A673 (cell line): Measurements from ENCODE around the gene PSMB8. TPM values are rescaled to one million over a fixed set of nuclear protein-coding genes. Genes with fewer than 3 reads are reported as not detected.
A peak's percentile ranks its signal among the peaks of the same experiment; 100 is the strongest.

Experiments used
- BruUV-seq: library from RNA; stranded (reverse); fragments of 400-500 nt; replicated peaks from 2 replicates; lab custom pipeline; 2021; lab: Mats Ljungman, UMichigan
- CTCF ChIA-PET: fragments of 300-600 bp; sonication (Branson Sonifier 250); formaldehyde crosslinking; loops from one replicate; lab custom pipeline; 2022; ENCODE audit warnings: antibody characterized with exemption; lab: Charles Lee
- POLR2A ChIA-PET: fragments of 300-600 bp; sonication (Branson Sonifier 250); formaldehyde crosslinking; loops from one replicate; lab custom pipeline; 2022; ENCODE audit warnings: antibody characterized with exemption; ENCODE audit not compliant: low non-redundant PET; lab: Charles Lee
- DNase-seq: peaks from one replicate; pipeline ENCODE4 v3.0.0-alpha.2; 2015; ENCODE audit warnings: low spot score
- H3K27ac ChIP-seq: fragments of 200-600 bp; sonication (generic); 2 replicates; pipeline ENCODE4 v1.5.1; 2016; ENCODE audit warnings: mixed run types, low read depth, mild to moderate bottlenecking, mixed read lengths, antibody characterized with exemption, low read length; ENCODE audit not compliant: poor library complexity, severe bottlenecking
- H3K27me3 ChIP-seq: fragments of 200-600 bp; sonication (generic); replicated peaks from 2 replicates; pipeline ENCODE4 v1.6.1; 2017; ENCODE audit warnings: mixed run types, low read depth, mild to moderate bottlenecking, mixed read lengths, antibody characterized with exemption, low read length; ENCODE audit not compliant: insufficient read depth, poor library complexity
- H3K36me3 ChIP-seq: fragments of 200-600 bp; sonication (generic); 2 replicates; pipeline ENCODE4 v1.6.1; 2016; ENCODE audit warnings: mixed run types, mild to moderate bottlenecking, mixed read lengths, antibody characterized with exemption, low read length; ENCODE audit not compliant: insufficient read depth, poor library complexity, severe bottlenecking
- H3K4me1 ChIP-seq: fragments of 200-600 bp; sonication (generic); 2 replicates; pipeline ENCODE4 v1.6.1; 2017; ENCODE audit warnings: mixed run types, mild to moderate bottlenecking, mixed read lengths, antibody characterized with exemption, low read length; ENCODE audit not compliant: insufficient read depth, poor library complexity, severe bottlenecking
- H3K4me3 ChIP-seq: fragments of 200-600 bp; sonication (generic); 2 replicates; pipeline ENCODE4 v1.5.1; 2016; ENCODE audit warnings: low read depth, mixed run types, mild to moderate bottlenecking, mixed read lengths, low read length; ENCODE audit not compliant: poor library complexity, severe bottlenecking
- H3K9me3 ChIP-seq: fragments of 200-600 bp; sonication (generic); 2 replicates; pipeline ENCODE4 v1.6.1; 2016; ENCODE audit warnings: mixed run types, low read depth, mild to moderate bottlenecking, mixed read lengths, antibody characterized with exemption, low read length; ENCODE audit not compliant: poor library complexity, severe bottlenecking
- EZH2 ChIP-seq: fragments of 200-600 bp; sonication (generic); IDR thresholded peaks from 2 replicates; pipeline ENCODE4 v1.6.1; 2017; ENCODE audit warnings: borderline replicate concordance, low read depth, mild to moderate bottlenecking, mixed read lengths, antibody characterized with exemption, low read length; ENCODE audit not compliant: poor library complexity, severe bottlenecking
- intact Hi-C: fragments of 100-400 bp; cut with micrococcal nuclease; formaldehyde crosslinking; loops from one replicate; pipeline ENCODE4 v1.10.0; 2022; ENCODE audit not compliant: unreplicated experiment
- total RNA-seq: library from RNA; stranded (reverse); gene quantifications from 2 replicates; pipeline ENCODE4 v1.2.3, GENCODE V29; 2021
- TF ChIP-seq, protein P1 (sequence below): fragments of 300-800, 200-600 bp; sonication (generic); conservative IDR thresholded peaks from 2 replicates; pipeline ENCODE4 v1.5.1; 2017; ENCODE audit warnings: low read depth, mild to moderate bottlenecking, antibody characterized with exemption, low read length, moderate library complexity, mixed read lengths

Gene PSMB8
- total RNA-seq, 1 experiment from 2014 or later = 20.2 TPM

DNA sequence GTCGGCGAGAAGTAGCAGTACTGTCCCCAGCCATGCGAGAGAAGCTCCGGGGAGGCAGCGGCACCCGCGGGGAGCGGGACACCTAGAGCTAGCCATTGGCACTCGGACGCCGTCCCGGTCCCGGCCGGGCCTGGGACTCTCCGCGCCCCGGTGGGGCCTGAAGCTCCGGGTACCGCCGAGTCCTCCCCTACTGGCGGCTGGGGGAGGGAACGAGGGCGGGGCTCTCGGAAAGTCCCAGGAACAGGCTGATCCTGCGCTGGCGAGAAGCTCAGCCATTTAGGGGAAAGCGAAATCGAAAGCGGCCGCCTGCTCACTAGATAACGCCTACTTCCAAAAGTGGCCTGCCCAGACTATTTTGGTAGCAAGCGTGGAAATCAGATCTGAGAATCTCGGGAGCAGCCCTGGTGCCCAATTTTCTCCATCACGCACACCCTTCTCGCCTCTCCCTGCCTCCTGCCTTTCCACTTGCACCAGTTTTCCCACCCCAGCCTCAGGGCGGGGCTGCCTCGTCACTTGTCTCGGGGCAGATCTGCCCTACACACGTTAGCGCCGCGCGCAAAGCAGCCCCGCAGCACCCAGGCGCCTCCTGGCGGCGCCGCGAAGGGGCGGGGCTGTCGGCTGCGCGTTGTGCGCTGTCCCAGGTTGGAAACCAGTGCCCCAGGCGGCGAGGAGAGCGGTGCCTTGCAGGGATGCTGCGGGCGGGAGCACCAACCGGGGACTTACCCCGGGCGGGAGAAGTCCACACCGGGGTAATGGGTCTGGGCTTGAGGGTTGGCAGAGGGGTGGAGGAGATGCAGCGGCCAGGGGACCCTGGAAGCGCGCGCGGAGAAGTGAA is 9.9 kb upstream of the PSMB8 start, which contains the start of the genes PSMB9 and TAP1:
PSMB9 (plus strand) TSS at position 652 of the 835 bp plus-strand sequence; CDS start at position 690, 38 bp downstream.
TAP1 (minus strand) TSS at position 164 of the 835 bp plus-strand sequence; CDS start at position 96, 68 bp downstream.
- Histone ChIP-seq H3K27ac (peak within 1 kb of the TSS; percentile 77), H3K27me3 (peaks cover 27% of the 10 kb centered on the region), H3K4me1 (no peaks in the 10 kb centered on the region), H3K36me3 (no peaks in the 10 kb centered on the region), H3K9me3 (no peaks in the 10 kb centered on the region), H3K4me3 (peak within 1 kb of the TSS; percentile 93)
- intact Hi-C loops = loop anchor here (1.0 kb wide), 1 partner anchor 15 kb away; the partner anchor contains the start of gene TAP2
- BruUV-seq = no TSS peak
- ChIA-PET CTCF (interaction anchor here (0.6 to 2.6 kb wide), 6 partner anchors 9 to 765 kb away, joined by 3 to 56 read pairs (median 6); partner anchors contain the start of gene TAP2), POLR2A (no interaction called here)
- TF ChIP-seq, protein P1, sequence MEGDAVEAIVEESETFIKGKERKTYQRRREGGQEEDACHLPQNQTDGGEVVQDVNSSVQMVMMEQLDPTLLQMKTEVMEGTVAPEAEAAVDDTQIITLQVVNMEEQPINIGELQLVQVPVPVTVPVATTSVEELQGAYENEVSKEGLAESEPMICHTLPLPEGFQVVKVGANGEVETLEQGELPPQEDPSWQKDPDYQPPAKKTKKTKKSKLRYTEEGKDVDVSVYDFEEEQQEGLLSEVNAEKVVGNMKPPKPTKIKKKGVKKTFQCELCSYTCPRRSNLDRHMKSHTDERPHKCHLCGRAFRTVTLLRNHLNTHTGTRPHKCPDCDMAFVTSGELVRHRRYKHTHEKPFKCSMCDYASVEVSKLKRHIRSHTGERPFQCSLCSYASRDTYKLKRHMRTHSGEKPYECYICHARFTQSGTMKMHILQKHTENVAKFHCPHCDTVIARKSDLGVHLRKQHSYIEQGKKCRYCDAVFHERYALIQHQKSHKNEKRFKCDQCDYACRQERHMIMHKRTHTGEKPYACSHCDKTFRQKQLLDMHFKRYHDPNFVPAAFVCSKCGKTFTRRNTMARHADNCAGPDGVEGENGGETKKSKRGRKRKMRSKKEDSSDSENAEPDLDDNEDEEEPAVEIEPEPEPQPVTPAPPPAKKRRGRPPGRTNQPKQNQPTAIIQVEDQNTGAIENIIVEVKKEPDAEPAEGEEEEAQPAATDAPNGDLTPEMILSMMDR = peak; percentile 90
- TF ChIP-seq EZH2 = no peak
- DNase-seq = peak; percentile 96

DNA sequence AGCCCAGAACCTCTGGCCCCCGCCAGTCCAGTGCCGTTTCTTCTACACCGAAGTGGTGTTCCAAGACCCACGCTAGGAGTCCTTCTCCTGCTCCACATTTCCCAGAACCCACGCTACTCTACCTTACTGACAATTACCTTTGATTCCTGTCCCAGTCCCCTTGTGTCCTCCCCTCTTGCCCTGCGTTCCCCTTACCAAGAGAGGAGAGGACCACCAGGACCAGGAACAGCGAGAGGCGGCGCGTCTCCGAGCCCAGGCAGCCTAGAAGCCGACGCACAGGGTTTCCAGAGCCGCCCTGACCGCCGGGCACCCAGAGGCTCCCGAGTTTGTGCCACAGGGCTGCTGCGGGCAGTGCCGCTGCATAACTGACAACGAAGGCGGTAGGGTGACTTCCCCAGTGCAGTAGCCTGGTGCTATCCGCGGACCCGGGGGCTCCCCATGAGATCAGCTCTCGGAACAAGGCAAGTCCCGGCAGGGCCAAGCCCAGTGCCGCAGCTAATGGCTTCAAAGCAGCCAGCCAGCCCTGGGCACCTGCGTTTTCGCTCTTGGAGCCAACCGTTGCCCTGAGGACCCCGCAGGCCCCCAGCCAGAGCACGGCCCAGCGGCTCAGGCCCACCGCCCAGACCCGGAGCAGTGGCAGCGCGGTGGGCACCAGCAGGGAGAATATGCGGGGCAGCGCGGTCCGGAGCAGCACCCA is 9.1 kb upstream of the PSMB8 start:
- H3K4me3 ChIP-seq = peak overlapping the region; percentile 93
- TF ChIP-seq, protein P1 = no peak
- TF ChIP-seq EZH2 = no peak
- H3K27ac ChIP-seq = peak overlapping the region; percentile 77
- intact Hi-C loops = loop anchor here (1.0 kb wide), 1 partner anchor 15 kb away; the partner anchor contains the start of gene TAP2
- H3K9me3 ChIP-seq = no peaks in the 10 kb centered on the region
- no peaks in the 10 kb centered on the region for H3K36me3 ChIP-seq
- no peaks in the 10 kb centered on the region for H3K4me1 ChIP-seq
- POLR2A ChIA-PET = no interaction called here
- peak; percentile 31 for DNase-seq
- peaks cover 27% of the 10 kb centered on the region for H3K27me3 ChIP-seq
- BruUV-seq = no TSS peak
- CTCF ChIA-PET = interaction anchor here (0.6 to 2.6 kb wide), 4 partner anchors 8 to 131 kb away, joined by 3 to 56 read pairs (median 6); partner anchors contain the start of gene TAP2

DNA sequence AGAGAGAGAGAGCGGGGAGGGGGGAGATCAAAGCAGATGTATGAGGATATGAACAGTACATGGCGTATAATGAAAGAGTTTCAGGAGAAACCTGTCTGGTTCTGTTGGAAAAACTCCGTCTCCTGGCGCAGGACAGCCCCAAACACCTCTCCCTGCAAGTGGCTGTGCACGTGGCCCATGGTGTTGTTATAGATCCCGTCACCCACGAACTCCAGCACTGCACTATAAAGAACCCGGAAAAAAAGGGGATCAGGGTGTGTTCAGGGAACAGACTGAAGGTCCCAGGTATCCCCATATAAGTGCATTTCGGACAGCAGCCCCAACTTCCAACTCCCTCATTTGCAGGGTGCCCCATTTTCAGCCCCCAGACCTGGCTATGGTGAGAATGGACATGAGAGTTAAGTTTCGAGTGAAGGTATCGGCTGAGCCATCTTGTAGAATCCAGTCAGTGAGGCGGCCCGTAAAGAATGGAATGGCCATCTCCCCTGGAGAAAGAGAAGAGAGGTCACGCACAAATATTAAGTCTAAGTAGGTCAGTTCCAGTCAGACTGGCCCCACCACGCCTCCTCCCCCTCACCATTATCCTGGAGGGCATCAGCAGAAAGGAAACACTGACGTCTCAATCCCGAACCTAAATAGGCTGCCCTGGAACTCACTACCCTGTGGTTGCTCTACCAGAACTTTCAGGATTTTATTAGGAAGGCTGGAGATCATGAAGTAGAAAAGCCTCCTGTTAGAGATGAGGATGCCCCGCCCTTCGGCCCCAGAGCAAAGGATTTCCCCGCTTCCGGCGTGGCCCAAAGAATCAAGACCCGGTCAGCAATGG is 8.4 kb upstream of the PSMB8 start:
- H3K27ac ChIP-seq = no peak overlapping the region
- no peaks in the 10 kb centered on the region for H3K9me3 ChIP-seq
- ChIA-PET CTCF (interaction anchor here (2.6 kb wide), 1 partner anchor 13 kb away, joined by 56 read pairs; the partner anchor contains the start of gene TAP2), POLR2A (no interaction called here)
- intact Hi-C loops = no loop called here
- no peaks in the 10 kb centered on the region for H3K4me1 ChIP-seq
- H3K4me3 ChIP-seq = peak overlapping the region; percentile 93
- BruUV-seq = TSS peak; percentile 52
- TF ChIP-seq EZH2 = no peak
- TF ChIP-seq, protein P1 = no peak
- H3K36me3 ChIP-seq = no peaks in the 10 kb centered on the region
- no peak for DNase-seq
- H3K27me3 ChIP-seq = peaks cover 27% of the 10 kb centered on the region
